GM21786 (cell line): ENCODE measurements around the gene SHKBP1.

ENCODE experiments used
- ATAC-seq: cut with Tn5 transposase; IDR thresholded peaks from one replicate; pipeline ENCODE4 v1.9.1; 2021; ENCODE audit not compliant: unreplicated experiment

Gene SHKBP1

GRCh38 chr19:40632311-40633036 lies 55.8 kb downstream of the SHKBP1 start:
- ATAC-seq, result no peak

GRCh38 chr19:40633207-40633606 lies 56.5 kb downstream of the SHKBP1 start:
- no peak for ATAC-seq

GRCh38 chr19:40638327-40638726 lies 61.7 kb downstream of the SHKBP1 start:
- no peak for ATAC-seq

GRCh38 chr19:40639638-40639982 lies 62.9 kb downstream of the SHKBP1 start:
- ATAC-seq, result no peak

GRCh38 chr19:40640744-40641143 lies 64.1 kb downstream of the SHKBP1 start:
- ATAC-seq, result no peak
